Activated CD4-positive, alpha-beta T cell treated with anti-CD3 and anti-CD28 coated beads for 1 hour (primary cell): ENCODE results near the gene DOHH.
"Not testable (repeated sequence)": the region's sequence is repeated elsewhere in the genome, so short reads cannot be mapped to it uniquely, and the experiment has no call there.

Experiments used
- DNase-seq: peaks from one replicate; pipeline ENCODE4 v3.0.0-alpha.2; 2020

Gene DOHH

GRCh38 chr19:3534375-3535234 lies 34.1 kb upstream of the DOHH start:
- DNase-seq: no peak

- no peak for DNase-seq
Measured at GRCh38 chr19:3533563-3534216, 33.2 kb upstream of the DOHH start.

GRCh38 chr19:3533033-3533432 lies 32.6 kb upstream of the DOHH start:
- no peak for DNase-seq

- no peak for DNase-seq
Measured at GRCh38 chr19:3532154-3532786, 31.8 kb upstream of the DOHH start.

- DNase-seq: no peak
Measured at GRCh38 chr19:3531716-3532115, 31.2 kb upstream of the DOHH start.

GRCh38 chr19:3530389-3530788 lies 29.9 kb upstream of the DOHH start:
- DNase-seq: no peak

- not testable (repeated sequence) for DNase-seq
Measured at GRCh38 chr19:3529299-3529698, 28.8 kb upstream of the DOHH start.

GRCh38 chr19:3528539-3529211 lies 28.2 kb upstream of the DOHH start:
- DNase-seq: no peak

- DNase-seq: no peak
Measured at GRCh38 chr19:3528080-3528479, 27.6 kb upstream of the DOHH start.

- no peak for DNase-seq
Measured at GRCh38 chr19:3527238-3527910, 26.9 kb upstream of the DOHH start.

GRCh38 chr19:3526507-3527237 lies 26.2 kb upstream of the DOHH start:
- DNase-seq: no peak

GRCh38 chr19:3524904-3525451 lies 24.5 kb upstream of the DOHH start:
- DNase-seq: no peak

GRCh38 chr19:3524078-3524842 lies 23.8 kb upstream of the DOHH start:
- DNase-seq: no peak

- no peak for DNase-seq
Measured at GRCh38 chr19:3523361-3524077, 23.0 kb upstream of the DOHH start.

GRCh38 chr19:3522421-3523360 lies 22.2 kb upstream of the DOHH start:
- DNase-seq: no peak

GRCh38 chr19:3521104-3521445 lies 20.6 kb upstream of the DOHH start:
- DNase-seq: no peak

GRCh38 chr19:3520166-3521103 lies 20.0 kb upstream of the DOHH start:
- no peak for DNase-seq

- no peak for DNase-seq
Measured at GRCh38 chr19:3519126-3519525, 18.7 kb upstream of the DOHH start.
